ENCODE data around the gene SV2C.

DNA sequence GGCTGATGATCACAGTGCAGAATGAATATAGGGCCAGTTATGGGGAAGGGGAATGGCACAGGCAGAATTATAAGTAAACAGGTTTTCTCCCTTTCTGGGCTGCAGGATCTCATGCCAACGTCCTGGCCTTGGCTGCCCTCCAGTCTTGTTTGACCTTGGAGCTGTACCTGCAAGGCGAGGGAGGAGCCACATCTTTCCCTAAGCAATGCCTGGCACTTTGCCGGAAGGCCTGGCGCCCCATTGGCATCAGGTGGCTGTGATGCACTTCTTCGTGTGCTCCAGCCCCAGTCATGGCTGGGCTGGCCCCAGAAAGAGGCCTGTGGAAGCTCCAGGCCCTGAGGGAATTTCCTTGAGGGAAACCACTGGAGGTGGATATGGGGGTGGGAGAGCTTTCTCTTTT lies 303.2 kb downstream of the SV2C start:
- no peak for TF ChIP-seq HDGF (IDR thresholded peaks at IDR 0.05; ENCODE audit: borderline replicate concordance)
- no peak for TF ChIP-seq FOXA1 (IDR thresholded peaks at IDR 0.05)
- no peak for TF ChIP-seq SUZ12 (IDR thresholded peaks at IDR 0.05)
- no peak for TF ChIP-seq LEF1 (IDR thresholded peaks at IDR 0.05; ENCODE audit: borderline replicate concordance)
- TF ChIP-seq ARNT (IDR thresholded peaks at IDR 0.05): no peak

Measured in HEK293T (cell line).